Keratinocyte (primary cell): Measurements from ENCODE around the gene MAP3K14. TPM values are rescaled to one million over a fixed set of nuclear protein-coding genes. Genes with fewer than 3 reads are reported as not detected.

Experiments
- DNase-seq: peaks from one replicate; pipeline ENCODE4 v3.0.0-alpha.2; 2011; ENCODE audit warnings: low read depth, missing footprints, low spot score
- FAIRE-seq: peaks from 2 replicates; lab custom pipeline; 2011; peaks lifted over from hg19 to GRCh38; lab: Jason Lieb, UNC
- H2AFZ ChIP-seq: 2 replicates; pipeline ENCODE4 v1.6.0; 2012; ENCODE audit warnings: low read length, control low read depth, inconsistent platforms; ENCODE audit not compliant: control insufficient read depth
- H3K27ac ChIP-seq: 2 replicates; pipeline ENCODE4 v1.5.1; 2011; ENCODE audit warnings: low read length; ENCODE audit not compliant: control insufficient read depth, insufficient read depth
- H3K27me3 ChIP-seq: 3 replicates; pipeline ENCODE4 v1.6.0; 2011; ENCODE audit warnings: low read length; ENCODE audit not compliant: control insufficient read depth, insufficient read depth; ENCODE audit errors: extremely low read depth
- H3K36me3 ChIP-seq, 2 experiments: 2 replicates in 1 of 2; 3 replicates in 1 of 2; pipeline ENCODE4 v1.5.1; 2011; ENCODE audit warnings: low read length in 2 of 2, mild to moderate bottlenecking in 1 of 2; ENCODE audit not compliant: control insufficient read depth in 2 of 2, insufficient read depth in 2 of 2; ENCODE audit errors: extremely low read depth in 1 of 2
- H3K4me1 ChIP-seq: 3 replicates; pipeline ENCODE4 v1.5.1; 2011; ENCODE audit warnings: low read length; ENCODE audit not compliant: control insufficient read depth, insufficient read depth; ENCODE audit errors: extremely low read depth
- H3K4me2 ChIP-seq: 3 replicates; pipeline ENCODE4 v1.6.0; 2011; ENCODE audit warnings: low read depth, low read length; ENCODE audit not compliant: control insufficient read depth, insufficient read depth; ENCODE audit errors: extremely low read depth
- H3K4me3 ChIP-seq, 3 experiments: fragments of 200-600 bp in 1 of 3; sonication (generic) in 1 of 3; 2 replicates in 2 of 3; 3 replicates in 1 of 3; pipeline ENCODE4 v1.5.1; 2011 to 2016; ENCODE audit warnings: low read length in 3 of 3, mild to moderate bottlenecking in 3 of 3, control low read depth in 2 of 3, inconsistent platforms in 1 of 3, low read depth in 1 of 3, mixed read lengths in 1 of 3, mixed run types in 1 of 3, moderate library complexity in 1 of 3; ENCODE audit not compliant: control insufficient read depth in 2 of 3, insufficient read depth in 2 of 3; ENCODE audit errors: extremely low read depth in 1 of 3
- H3K79me2 ChIP-seq: 2 replicates; pipeline ENCODE4 v1.6.0; 2012; ENCODE audit warnings: low read length; ENCODE audit not compliant: control insufficient read depth, insufficient read depth
- H3K9ac ChIP-seq: 3 replicates; pipeline ENCODE4 v1.6.0; 2011; ENCODE audit warnings: low read length; ENCODE audit not compliant: control insufficient read depth, insufficient read depth; ENCODE audit errors: extremely low read depth
- H3K9me1 ChIP-seq: 3 replicates; pipeline ENCODE4 v1.6.0; 2011; ENCODE audit warnings: low read length; ENCODE audit not compliant: control insufficient read depth, insufficient read depth; ENCODE audit errors: extremely low read depth
- H3K9me3 ChIP-seq: 2 replicates; pipeline ENCODE4 v1.5.1; 2012; ENCODE audit warnings: low read depth, low read length; ENCODE audit not compliant: control insufficient read depth
- H4K20me1 ChIP-seq: 3 replicates; pipeline ENCODE4 v1.6.0; 2011; ENCODE audit warnings: low read length; ENCODE audit not compliant: control insufficient read depth, insufficient read depth; ENCODE audit errors: extremely low read depth
- EZH2 ChIP-seq: IDR thresholded peaks from one replicate; pipeline ENCODE4 v1.6.1; 2012; ENCODE audit warnings: inconsistent platforms, mild to moderate bottlenecking, low read length, moderate library complexity
- dilution Hi-C: fragments of 300-500 bp; cut with MboI; formaldehyde crosslinking; loops from one replicate; pipeline ENCODE4 v1.7.0; 2020; ENCODE audit warnings: low sequenced_read_pairs; ENCODE audit not compliant: extremely low pct_ligation_motif_present
- polyA plus RNA-seq, 5 experiments: library from polyadenylated mRNA; depleted of rRNA in 3 of 5; stranded (reverse) in 3 of 5; stranded (forward) in 1 of 5; unstranded in 1 of 5; fragments of >200 nt; gene quantifications; 1 replicate in 1 of 5; 2 replicates in 3 of 5; 3 replicates in 1 of 5; pipeline versions ENCODE4 v1.2.1 to v1.2.3, GENCODE V29; 2011 to 2012; ENCODE audit warnings: missing spikeins in 2 of 5, low read depth in 1 of 5, low replicate concordance in 1 of 5
- TF ChIP-seq, protein P1 (sequence below), 3 experiments: IDR thresholded peaks in 1 of 3; conservative IDR thresholded peaks in 1 of 3; optimal IDR thresholded peaks in 1 of 3; 2 replicates in 2 of 3; 3 replicates in 1 of 3; pipeline versions ENCODE3 to v1.5.1; 2011; ENCODE audit warnings: low read length in 3 of 3, mild to moderate bottlenecking in 3 of 3, moderate library complexity in 2 of 3, control low read depth in 1 of 3, inconsistent platforms in 1 of 3; ENCODE audit not compliant: insufficient read depth in 2 of 3; ENCODE audit errors: extremely low read depth in 1 of 3

Gene MAP3K14
- polyA plus RNA-seq, 1 donor (not counting 4 experiments of a cell fraction or from before 2014, with no cell fraction given), result 6.5 TPM

DNA sequence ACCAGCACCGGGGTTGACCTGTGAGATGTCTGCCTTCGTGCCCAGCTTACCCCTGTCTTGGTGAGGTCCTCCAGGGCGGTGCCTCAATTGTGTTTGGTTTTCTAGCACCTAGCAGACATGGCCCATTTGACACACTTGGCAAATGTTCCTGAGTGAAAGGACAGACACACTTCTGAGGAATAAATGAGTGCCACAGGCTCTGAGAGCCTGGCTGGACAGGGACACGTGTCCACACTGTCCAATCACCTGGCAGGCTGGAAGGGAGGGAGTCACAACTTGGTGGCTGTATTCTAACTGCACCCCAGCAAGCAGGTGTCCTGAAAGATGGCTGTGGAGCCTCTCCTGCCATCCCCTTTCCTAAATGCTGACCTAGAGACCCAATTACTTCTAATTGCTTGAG is 7.4 kb downstream of the MAP3K14 start:
- Histone ChIP-seq H3K27ac (no peak overlapping the region), H3K4me1 (peaks cover 69% of the 10 kb centered on the region), H4K20me1 (peaks cover 35% of the 10 kb centered on the region), H3K4me3 (no peak overlapping the region), H3K79me2 (peaks cover 94% of the 10 kb centered on the region), H3K9me1 (peaks cover 17% of the 10 kb centered on the region), H2AFZ (no peak overlapping the region), H3K4me2 (no peak overlapping the region), H3K9me3 (no peaks in the 10 kb centered on the region), H3K27me3 (no peaks in the 10 kb centered on the region), H3K9ac (no peak overlapping the region), H3K36me3 (peaks cover 18 to 35% of the 10 kb centered on the region in 2 experiments)
- dilution Hi-C loops, result no loop called here
- TF ChIP-seq, protein P1, sequence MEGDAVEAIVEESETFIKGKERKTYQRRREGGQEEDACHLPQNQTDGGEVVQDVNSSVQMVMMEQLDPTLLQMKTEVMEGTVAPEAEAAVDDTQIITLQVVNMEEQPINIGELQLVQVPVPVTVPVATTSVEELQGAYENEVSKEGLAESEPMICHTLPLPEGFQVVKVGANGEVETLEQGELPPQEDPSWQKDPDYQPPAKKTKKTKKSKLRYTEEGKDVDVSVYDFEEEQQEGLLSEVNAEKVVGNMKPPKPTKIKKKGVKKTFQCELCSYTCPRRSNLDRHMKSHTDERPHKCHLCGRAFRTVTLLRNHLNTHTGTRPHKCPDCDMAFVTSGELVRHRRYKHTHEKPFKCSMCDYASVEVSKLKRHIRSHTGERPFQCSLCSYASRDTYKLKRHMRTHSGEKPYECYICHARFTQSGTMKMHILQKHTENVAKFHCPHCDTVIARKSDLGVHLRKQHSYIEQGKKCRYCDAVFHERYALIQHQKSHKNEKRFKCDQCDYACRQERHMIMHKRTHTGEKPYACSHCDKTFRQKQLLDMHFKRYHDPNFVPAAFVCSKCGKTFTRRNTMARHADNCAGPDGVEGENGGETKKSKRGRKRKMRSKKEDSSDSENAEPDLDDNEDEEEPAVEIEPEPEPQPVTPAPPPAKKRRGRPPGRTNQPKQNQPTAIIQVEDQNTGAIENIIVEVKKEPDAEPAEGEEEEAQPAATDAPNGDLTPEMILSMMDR (optimal IDR thresholded peaks at IDR 0.05 in 1 of 3, IDR thresholded peaks at IDR 0.05 in 1 of 3, conservative IDR thresholded peaks at IDR 0.05 in 1 of 3; ENCODE audit: extremely low read depth in 1 of 3, insufficient read depth in 2 of 3, low read length in 3 of 3), result no peak
- no peak for TF ChIP-seq EZH2
- no peak for FAIRE-seq
- no peak for DNase-seq

DNA sequence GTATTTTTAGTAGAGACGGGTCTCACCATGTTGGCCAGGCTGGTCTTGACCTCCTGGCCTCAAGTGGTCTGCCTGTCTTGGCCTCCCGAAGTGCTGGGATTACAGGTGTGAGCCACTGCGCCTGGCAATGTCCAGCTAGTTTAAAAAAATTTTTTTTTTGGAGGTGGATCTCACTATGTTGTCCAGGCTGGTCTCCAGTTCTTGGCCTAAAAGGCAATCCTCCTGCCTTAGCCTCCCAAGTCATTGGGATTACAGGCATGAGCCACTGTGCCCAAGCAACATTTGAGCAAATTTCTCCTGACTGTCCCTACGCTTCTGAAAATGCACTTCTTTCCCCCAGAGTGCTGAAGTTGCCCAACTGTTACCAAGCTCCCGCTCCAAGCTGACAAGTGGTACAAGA is 8.0 kb downstream of the MAP3K14 start:
- DNase-seq (no peak), FAIRE-seq (no peak)
- peaks cover 63% of the 10 kb centered on the region for H3K4me1 ChIP-seq
- peaks cover 35% of the 10 kb centered on the region for H4K20me1 ChIP-seq
- peaks cover 19 to 35% of the 10 kb centered on the region in 2 experiments for H3K36me3 ChIP-seq
- H3K9ac ChIP-seq, result no peak overlapping the region
- H3K9me1 ChIP-seq, result peaks cover 17% of the 10 kb centered on the region
- dilution Hi-C loops, result no loop called here
- no peak overlapping the region for H2AFZ ChIP-seq
- H3K27ac ChIP-seq, result no peak overlapping the region
- H3K79me2 ChIP-seq, result peaks cover 94% of the 10 kb centered on the region
- TF ChIP-seq, protein P1 (optimal IDR thresholded peaks at IDR 0.05 in 1 of 3, IDR thresholded peaks at IDR 0.05 in 1 of 3, conservative IDR thresholded peaks at IDR 0.05 in 1 of 3; ENCODE audit: extremely low read depth in 1 of 3, insufficient read depth in 2 of 3, low read length in 3 of 3), result no peak
- TF ChIP-seq EZH2, result no peak
- H3K9me3 ChIP-seq, result no peaks in the 10 kb centered on the region
- no peak overlapping the region for H3K4me3 ChIP-seq
- H3K4me2 ChIP-seq, result no peak overlapping the region
- no peaks in the 10 kb centered on the region for H3K27me3 ChIP-seq
